ENCODE measurements around the gene DRGX.

GRCh38 chr10:49344840-49345239 is 51.0 kb downstream of the DRGX start:
- no peak for TF ChIP-seq GATA2 (IDR thresholded peaks at IDR 0.05; ENCODE audit: low read depth, low read length)
- TF ChIP-seq GATA3 (IDR thresholded peaks at IDR 0.05; ENCODE audit: low read depth, low read length), result no peak

Measured in SH-SY5Y (cell line).